Neutrophil (primary cell): ENCODE data around the gene SPAG9.
A peak's percentile ranks its signal among the peaks of the same experiment; 100 is the strongest.

Experiments
- H3K27ac ChIP-seq: fragments of 200-600 bp; sonication (generic); 2 replicates; pipeline ENCODE4 v1.5.1; 2016; ENCODE audit warnings: mild to moderate bottlenecking, moderate library complexity
- H3K27me3 ChIP-seq: fragments of 200-600 bp; sonication (generic); 2 replicates; pipeline ENCODE4 v1.6.0; 2016; ENCODE audit warnings: mild to moderate bottlenecking
- H3K36me3 ChIP-seq: fragments of 200-600 bp; sonication (generic); 2 replicates; pipeline ENCODE4 v1.5.1; 2017
- H3K4me1 ChIP-seq, 2 experiments: fragments of 200-600 bp in 1 of 2; sonication (generic) in 1 of 2; 1 replicate in 1 of 2; 2 replicates in 1 of 2; pipeline versions ENCODE4 v1.5.1 to v1.6.1; 2013 to 2016; ENCODE audit warnings: low read depth in 1 of 2, low read length in 1 of 2, mild to moderate bottlenecking in 1 of 2, moderate library complexity in 1 of 2; ENCODE audit not compliant: control insufficient read depth in 1 of 2, insufficient read depth in 1 of 2
- H3K4me3 ChIP-seq, 2 experiments: fragments of 200-600 bp in 1 of 2; sonication (generic) in 1 of 2; 1 replicate in 1 of 2; 2 replicates in 1 of 2; pipeline ENCODE4 v1.5.1; 2013 to 2016; ENCODE audit warnings: low read depth in 1 of 2, low read length in 1 of 2, mild to moderate bottlenecking in 1 of 2, moderate library complexity in 1 of 2
- H3K9me3 ChIP-seq: fragments of 200-600 bp; sonication (generic); 2 replicates; pipeline ENCODE4 v1.5.1; 2016
- CTCF ChIP-seq: fragments of 200-600 bp; sonication (generic); IDR thresholded peaks from 2 replicates; pipeline ENCODE4 v1.5.1; 2016; ENCODE audit warnings: antibody characterized with exemption

SPAG9 gene

DNA sequence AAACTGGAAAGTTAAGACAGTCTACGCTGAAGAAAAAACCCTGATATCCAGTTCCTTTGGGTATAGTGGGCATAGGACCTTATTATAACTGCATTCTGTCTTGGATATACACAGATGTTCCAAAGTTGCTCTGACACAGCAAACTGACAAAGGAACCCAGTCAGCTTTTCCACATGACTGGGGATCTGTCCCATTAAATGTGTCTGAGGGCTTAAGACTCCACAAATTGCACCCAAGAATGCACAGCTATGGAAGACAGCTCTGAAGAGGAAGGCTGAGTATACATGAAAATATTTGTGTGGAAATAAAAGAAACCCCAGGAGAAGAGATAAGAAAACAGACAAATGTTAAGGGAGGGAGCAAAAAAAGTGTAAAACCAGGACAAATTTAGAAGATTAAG is 114.1 kb downstream of the SPAG9 start:
- H3K27ac ChIP-seq = no peak overlapping the region

GRCh38 chr17:51005768-51006167 is 114.9 kb downstream of the SPAG9 start:
- Histone ChIP-seq H3K27me3 (no peaks in the 10 kb centered on the region), H3K4me1 (no peaks in the 10 kb centered on the region), H3K9me3 (no peaks in the 10 kb centered on the region), H3K4me3 (no peak overlapping the region), H3K27ac (peak overlapping the region; percentile 13), H3K36me3 (peaks cover 74% of the 10 kb centered on the region)
- TF ChIP-seq CTCF = no peak

More for the DNA sequence above, 114.1 kb downstream of the SPAG9 start:
- no peaks in the 10 kb centered on the region for H3K27me3 ChIP-seq
- no peaks in the 10 kb centered on the region for H3K9me3 ChIP-seq
- no peak overlapping the region for H3K4me3 ChIP-seq
- H3K36me3 ChIP-seq = peaks cover 69% of the 10 kb centered on the region
- no peaks in the 10 kb centered on the region for H3K4me1 ChIP-seq
- TF ChIP-seq CTCF = no peak

DNA sequence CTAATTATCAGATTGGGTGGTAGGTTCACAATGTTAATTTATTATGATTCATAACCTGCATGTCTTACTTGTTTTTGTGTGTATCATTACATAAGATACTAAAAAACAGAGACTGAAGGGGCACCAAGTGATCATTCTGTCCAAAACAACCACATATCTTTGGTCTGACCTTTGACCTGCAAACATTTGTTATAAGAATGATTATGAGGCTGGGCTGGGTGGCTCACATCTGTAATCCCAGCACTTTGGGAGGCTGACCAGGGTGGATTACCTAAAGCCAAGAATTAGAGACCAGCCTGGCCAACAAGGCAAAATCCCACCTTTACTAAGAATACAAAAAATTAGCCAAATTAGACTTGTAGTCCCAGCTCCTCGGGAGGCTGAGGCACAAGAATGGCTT is 116.4 kb downstream of the SPAG9 start:
- TF ChIP-seq CTCF = no peak
- Histone ChIP-seq H3K36me3 (peaks cover 84% of the 10 kb centered on the region), H3K27ac (no peak overlapping the region), H3K9me3 (no peaks in the 10 kb centered on the region), H3K27me3 (no peaks in the 10 kb centered on the region), H3K4me1 (no peaks in the 10 kb centered on the region), H3K4me3 (no peak overlapping the region)

DNA sequence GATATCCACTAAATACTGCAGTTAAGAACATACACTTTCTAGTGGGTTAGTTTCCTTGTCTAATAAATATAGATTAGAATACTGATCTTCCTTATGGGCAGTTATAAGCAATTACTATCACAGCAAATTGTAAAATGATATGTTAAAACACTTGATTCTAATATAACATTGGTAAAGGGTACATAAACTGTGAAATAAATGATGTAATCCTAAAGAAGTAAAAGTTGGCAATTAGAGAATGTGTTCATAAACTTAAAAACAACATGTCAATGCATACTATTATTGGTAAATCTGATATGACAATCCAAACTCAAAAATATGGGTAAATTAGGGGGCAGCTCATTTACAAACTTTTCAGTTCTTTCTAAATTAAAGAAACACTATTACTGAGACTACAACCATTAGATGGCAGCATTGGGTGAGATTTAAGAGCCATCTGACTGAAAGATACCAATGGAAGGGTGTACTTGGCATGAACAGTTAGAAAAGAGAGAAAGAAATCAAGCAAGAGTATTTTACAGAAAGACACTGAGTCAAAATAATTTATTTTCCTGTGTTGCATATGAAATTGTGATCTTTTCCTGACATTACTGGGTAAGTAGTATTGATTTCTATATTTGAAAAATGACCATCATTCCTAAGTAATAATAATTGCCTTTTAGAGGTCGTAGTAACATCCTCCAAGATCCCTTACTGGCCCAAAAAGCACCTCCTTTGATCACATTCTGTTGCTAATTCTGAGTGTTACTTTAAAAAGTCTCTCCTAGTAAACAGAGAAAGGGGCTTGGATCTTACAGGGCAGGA is 119.6 kb downstream of the SPAG9 start:
- Histone ChIP-seq H3K36me3 (peaks cover 100% of the 10 kb centered on the region), H3K27ac (no peak overlapping the region), H3K4me3 (no peak overlapping the region), H3K27me3 (no peaks in the 10 kb centered on the region), H3K9me3 (no peaks in the 10 kb centered on the region), H3K4me1 (no peaks in the 10 kb centered on the region)
- TF ChIP-seq CTCF = no peak

GRCh38 chr17:50995668-50996067 is 125.0 kb downstream of the SPAG9 start:
- H3K27me3 ChIP-seq = no peaks in the 10 kb centered on the region
- no peak for TF ChIP-seq CTCF
- no peak overlapping the region for H3K4me3 ChIP-seq
- no peaks in the 10 kb centered on the region for H3K4me1 ChIP-seq
- H3K9me3 ChIP-seq = no peaks in the 10 kb centered on the region
- H3K36me3 ChIP-seq = peaks cover 100% of the 10 kb centered on the region
- no peak overlapping the region for H3K27ac ChIP-seq
